CMK (cell line): Measurements from ENCODE around the gene KDELR1.

Source experiments
- DNase-seq: peaks from one replicate; pipeline ENCODE4 v3.0.0-alpha.2; 2010; ENCODE audit warnings: low read depth

The KDELR1 gene

DNA sequence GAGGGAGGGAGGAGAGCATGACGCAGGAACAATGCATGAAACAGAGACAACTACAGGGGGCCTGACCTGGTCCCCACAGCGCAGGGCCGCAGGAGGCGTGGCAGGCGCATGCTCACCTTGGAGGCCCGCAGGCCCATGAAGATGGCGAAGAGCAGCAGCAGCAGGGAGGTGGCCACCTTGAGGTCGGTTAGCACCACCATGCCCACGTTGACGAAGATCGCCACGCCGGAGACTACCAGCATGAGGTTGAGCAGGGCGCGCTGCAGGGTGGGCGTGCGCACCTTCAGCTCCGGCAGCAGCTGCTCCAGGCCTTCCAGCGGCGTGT, 49.0 kb downstream of the KDELR1 start:
- no peak for DNase-seq

DNA sequence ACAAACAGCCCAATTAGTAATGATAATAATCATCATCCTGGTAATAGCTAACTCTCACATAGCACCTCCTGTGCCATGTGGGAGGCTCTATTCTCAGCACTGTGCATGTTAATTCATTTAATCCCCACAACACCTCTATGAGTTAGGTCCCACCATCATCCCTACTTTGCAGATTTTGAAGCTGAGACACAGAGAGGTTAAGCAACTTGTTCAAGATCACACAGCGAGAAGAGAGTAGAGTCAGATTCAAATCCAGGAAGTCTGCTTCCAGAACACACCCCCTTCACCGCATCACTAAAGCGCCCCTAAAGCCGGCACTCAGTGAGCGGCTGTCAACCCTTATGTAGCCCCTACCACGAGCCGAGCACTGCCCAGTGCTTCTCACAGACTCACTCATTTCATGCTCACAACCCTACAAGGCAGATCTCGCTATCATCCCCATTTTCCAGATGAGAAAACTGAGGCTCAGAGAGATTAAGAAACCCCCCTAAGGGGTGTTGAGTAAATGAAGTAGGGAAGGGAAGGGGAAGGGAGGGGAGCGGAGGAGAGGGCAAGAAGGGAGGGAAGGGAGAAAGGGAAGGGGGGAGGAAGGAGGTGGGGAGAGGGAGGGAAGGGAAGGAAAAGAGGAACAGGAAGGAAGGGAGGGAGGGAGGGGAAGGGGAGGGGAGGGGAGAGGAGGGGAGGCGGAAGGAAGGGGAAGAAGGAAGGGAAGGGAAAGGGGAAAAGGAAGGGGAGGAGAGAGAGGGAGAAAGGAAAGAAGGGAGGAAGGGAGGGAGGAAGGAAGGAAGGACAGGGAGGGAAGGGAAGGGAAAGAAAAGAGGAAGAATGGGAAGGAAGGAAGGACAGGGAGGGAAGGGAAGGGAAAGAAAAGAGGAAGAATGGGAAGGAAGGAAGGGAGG, 49.6 kb downstream of the KDELR1 start:
- DNase-seq: no peak

DNA sequence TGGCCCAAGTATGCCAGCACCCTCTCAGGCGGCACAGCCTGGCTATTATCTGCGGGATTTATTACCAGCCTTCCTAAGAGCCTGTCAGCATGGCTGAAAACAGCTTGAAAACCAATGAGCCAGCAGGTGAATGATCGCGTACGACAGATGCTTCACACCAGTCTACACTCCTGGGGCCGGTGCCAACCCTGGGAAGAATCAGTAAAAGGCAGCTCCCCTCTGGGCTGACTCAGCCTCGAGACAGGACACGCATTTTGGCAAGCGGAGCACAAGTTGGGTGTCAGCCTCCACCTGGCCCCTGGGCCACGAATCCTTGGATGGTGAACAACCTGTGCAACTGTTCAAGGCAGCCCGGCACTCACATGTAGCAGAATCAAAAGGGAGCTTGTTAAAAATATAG, 50.4 kb downstream of the KDELR1 start:
- no peak for DNase-seq

DNA sequence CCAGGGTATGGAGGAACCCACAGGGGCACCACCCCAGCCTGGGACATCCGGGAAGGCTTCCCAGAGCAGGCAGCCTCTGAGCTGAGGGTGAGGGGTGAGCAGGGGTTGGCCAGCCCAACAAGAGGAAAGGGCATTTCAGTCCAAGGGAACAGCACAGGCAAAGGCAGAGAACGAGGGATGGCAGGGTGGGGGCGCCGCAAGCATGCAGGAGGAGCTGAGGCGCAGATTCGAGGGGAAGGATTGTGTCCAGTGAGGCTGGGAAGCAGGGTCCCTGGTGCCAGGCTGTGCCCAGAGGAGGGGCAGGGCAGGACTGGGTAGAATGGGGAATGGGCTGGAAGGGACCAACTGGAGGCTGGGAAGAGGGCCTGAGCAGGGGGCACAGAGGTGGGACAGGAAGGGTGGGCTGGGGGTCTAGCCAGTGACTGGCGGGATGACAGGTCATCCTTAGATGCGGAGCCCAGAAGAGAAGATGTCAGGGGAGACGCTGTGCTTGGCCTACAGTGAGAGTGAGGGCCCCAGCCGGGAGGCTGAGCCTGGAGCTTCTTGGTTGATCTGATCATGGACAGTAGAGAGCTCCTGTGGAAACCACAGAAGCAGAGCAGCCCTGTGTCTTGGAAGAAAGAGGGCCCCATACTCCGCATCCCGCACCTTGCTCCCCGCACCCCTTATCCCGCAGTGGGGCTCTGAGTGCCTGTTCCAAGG, 52.4 kb downstream of the KDELR1 start:
- no peak for DNase-seq

DNA sequence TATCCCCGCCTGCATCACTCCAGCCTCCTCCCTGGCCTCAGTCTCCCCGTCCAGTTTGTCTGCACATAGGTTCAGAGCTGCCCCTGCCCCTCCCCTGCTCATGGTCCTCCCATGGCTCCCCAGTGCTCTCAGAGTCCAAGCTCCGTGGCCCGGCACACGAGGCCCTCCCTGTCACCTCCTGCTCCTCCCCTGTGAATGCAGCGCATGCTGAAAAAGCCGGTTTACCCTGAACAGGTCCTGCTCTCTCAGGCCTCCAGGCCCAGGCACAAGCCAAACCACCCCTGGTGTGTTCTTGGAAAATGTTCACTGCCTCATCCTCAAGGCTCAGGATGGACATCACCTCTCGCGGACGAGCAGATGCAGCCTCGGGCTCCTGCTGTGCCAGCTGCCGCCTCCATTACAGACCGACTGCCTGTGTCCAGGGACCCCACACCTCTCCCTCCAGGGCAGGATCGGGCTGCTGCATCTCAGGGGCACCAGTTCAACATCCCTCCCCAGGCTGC, 53.0 kb downstream of the KDELR1 start:
- no peak for DNase-seq

DNA sequence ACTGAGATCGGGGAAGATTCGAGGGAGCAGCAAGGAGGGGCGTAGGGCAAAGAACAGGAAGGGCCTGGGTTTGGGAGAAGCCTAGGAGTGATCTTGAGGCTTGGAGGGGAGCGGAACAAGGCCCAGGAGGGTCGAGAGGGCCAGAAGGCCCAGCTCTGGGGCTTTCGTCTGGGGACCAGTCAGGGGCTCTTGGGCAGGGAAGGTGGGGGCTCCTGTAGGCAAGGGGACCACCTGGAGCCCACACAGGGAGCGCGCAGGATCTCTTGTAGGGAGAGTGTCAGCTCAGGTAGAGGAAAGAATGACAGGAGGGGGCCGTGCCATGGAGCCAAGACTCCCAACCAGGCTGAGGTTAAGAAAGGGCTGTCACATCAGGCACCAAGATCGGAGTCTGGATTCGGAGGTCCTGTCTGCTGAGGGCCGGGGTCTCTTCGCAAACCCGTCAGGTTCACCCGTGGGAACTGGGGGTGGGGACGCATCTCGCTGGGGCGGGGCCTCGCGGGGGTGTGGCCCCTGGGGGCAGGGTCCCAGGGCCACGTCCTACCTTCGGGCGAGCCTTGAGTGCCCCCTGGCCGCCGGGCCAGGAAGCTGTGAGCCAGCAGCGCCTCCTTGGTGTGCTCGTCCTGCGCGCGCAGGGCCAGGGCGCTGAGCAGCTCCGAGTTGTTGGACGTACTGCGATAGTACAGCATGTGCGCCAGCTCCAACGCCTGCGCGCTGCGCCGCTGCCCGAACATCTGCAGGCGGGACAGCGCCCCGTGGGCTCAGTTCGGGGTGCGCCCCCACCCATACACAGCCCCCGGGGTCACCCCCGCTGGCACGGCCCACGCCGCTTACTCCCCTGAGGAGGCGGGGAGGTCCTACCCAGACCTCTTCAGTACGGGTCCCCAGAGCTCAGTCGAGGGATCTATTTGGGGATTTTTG, 57.6 kb downstream of the KDELR1 start:
- DNase-seq: peak; percentile 94

DNA sequence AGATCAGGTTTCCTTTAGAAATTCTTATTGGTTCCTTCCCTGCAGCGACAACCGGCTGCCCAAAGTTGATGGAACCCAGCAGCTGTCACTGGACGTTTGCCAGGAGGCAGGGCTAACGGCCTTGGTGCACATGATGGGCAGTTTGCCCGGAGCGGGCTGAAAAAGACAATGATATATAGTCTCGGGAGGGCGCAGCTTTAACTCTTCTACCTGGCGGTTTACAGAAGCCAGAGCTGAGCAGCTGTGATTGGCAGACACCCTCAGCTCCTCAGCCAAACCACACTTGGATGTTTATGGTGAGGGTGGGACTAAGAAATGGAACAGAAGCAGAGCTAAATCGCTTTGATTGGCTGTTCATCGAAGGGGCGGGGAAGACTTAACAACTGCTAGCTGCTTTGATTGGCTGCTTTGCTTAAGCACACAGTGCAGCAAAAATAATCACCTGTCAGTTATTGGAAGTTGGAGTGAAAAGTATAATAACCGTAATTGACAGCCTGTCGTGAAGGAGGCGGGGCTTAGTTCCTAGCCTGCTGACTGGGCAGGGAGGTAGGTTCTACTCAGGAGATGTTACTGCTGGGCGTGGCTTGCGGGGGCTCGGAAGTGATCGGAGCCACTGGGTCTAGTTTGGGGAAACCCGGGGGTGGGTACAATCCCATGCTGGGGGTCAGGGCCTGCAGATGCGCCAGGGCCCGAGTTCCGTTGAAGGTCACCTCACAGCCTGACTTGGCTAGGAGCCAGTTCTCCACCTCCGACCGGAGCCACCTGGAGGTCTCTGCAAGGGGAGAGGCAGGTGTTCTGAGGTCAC, 58.5 kb downstream of the KDELR1 start:
- DNase-seq: peak; percentile 97
